A673 (cell line): ENCODE data around the gene KAZN.

ENCODE experiments used
- CTCF ChIP-seq: fragments of 300-800, 200-600 bp; sonication (generic); conservative IDR thresholded peaks from 2 replicates; pipeline ENCODE4 v1.5.1; 2017; ENCODE audit warnings: low read depth, mild to moderate bottlenecking, antibody characterized with exemption, low read length, moderate library complexity, mixed read lengths
- EZH2 ChIP-seq: fragments of 200-600 bp; sonication (generic); IDR thresholded peaks from 2 replicates; pipeline ENCODE4 v1.6.1; 2017; ENCODE audit warnings: borderline replicate concordance, low read depth, mild to moderate bottlenecking, mixed read lengths, antibody characterized with exemption, low read length; ENCODE audit not compliant: poor library complexity, severe bottlenecking

- TF ChIP-seq CTCF (no peak), EZH2 (no peak)
Measured at GRCh38 chr1:15125101-15125745, 526.7 kb downstream of the KAZN start.
